B cell (primary cell): ENCODE data around the gene TTC1. TPM values are rescaled to one million over a fixed set of nuclear protein-coding genes. Genes with fewer than 3 reads are reported as not detected.

Source experiments
- ATAC-seq: fragments of 200-7000 bp; cut with Tn5 transposase; one replicate; pipeline ENCODE4 v1.10.0; 2021; ENCODE audit warnings: low read depth, mild to moderate bottlenecking, moderate number of reproducible peaks, moderate library complexity
- CTCF ChIA-PET: fragments of 350-600 bp; sonication (Branson Sonifier 250); formaldehyde crosslinking; loops from one replicate; lab custom pipeline; 2021; ENCODE audit warnings: antibody characterized with exemption, inconsistent platforms; lab: Charles Lee
- POLR2A ChIA-PET: fragments of 350-600 bp; sonication (Branson Sonifier 250); formaldehyde crosslinking; loops from one replicate; lab custom pipeline; 2021; ENCODE audit warnings: antibody characterized with exemption; lab: Charles Lee
- DNase-seq: peaks from one replicate; pipeline ENCODE4 v3.0.0; 2013
- H2AFZ ChIP-seq: 2 replicates; pipeline ENCODE4 v1.6.1; 2012; ENCODE audit warnings: mild to moderate bottlenecking, low read depth, low read length; ENCODE audit not compliant: insufficient read depth, poor library complexity, severe bottlenecking
- H3K27ac ChIP-seq, 2 donors: 1 replicate in 1 of 2; 2 replicates in 1 of 2; pipeline ENCODE4 v1.5.1; 2012 to 2013; ENCODE audit warnings: low read length in 2 of 2, mild to moderate bottlenecking in 2 of 2, moderate library complexity in 1 of 2
- H3K27me3 ChIP-seq, 4 experiments: fragments of 200-600 bp in 1 of 4; sonication (generic) in 1 of 4; replicated peaks in 1 of 4; 1 replicate in 2 of 4; 2 replicates in 2 of 4; pipeline versions ENCODE4 v1.6.1 to v1.7.0; 2013 to 2016; ENCODE audit warnings: low read length in 3 of 4, mild to moderate bottlenecking in 2 of 4, mixed read lengths in 1 of 4, moderate library complexity in 1 of 4; ENCODE audit not compliant: insufficient read depth in 4 of 4, control insufficient read depth in 3 of 4; ENCODE audit errors: control extremely low read depth in 1 of 4
- H3K36me3 ChIP-seq, 2 experiments: replicated peaks in 1 of 2; 1 replicate in 1 of 2; 2 replicates in 1 of 2; pipeline versions ENCODE4 v1.6.1 to v1.7.1; 2013; ENCODE audit warnings: low read length in 1 of 2; ENCODE audit not compliant: insufficient read depth in 2 of 2, control insufficient read depth in 1 of 2; ENCODE audit errors: control extremely low read depth in 1 of 2, extremely low read depth in 1 of 2
- H3K4me1 ChIP-seq, 2 donors: fragments of 200-600 bp in 1 of 2; sonication (generic) in 1 of 2; 1 replicate in 1 of 2; 2 replicates in 1 of 2; pipeline versions ENCODE4 v1.5.1 to v1.6.1; 2013 to 2017; ENCODE audit warnings: low read length in 2 of 2; ENCODE audit not compliant: control insufficient read depth in 2 of 2, insufficient read depth in 2 of 2
- H3K4me2 ChIP-seq: replicated peaks from 2 replicates; pipeline ENCODE3; 2012; ENCODE audit warnings: mild to moderate bottlenecking, low read depth, low read length; ENCODE audit not compliant: poor library complexity, severe bottlenecking
- H3K4me3 ChIP-seq, 5 experiments: fragments of 200-600 bp in 1 of 5; sonication (generic) in 1 of 5; 1 replicate in 3 of 5; 2 replicates in 2 of 5; pipeline versions ENCODE4 v1.5.1 to v1.7.0; 2011 to 2016; ENCODE audit warnings: low read length in 4 of 5, mild to moderate bottlenecking in 4 of 5, low read depth in 2 of 5, control low read depth in 1 of 5, moderate library complexity in 1 of 5; ENCODE audit not compliant: insufficient read depth in 1 of 5; ENCODE audit errors: control extremely low read depth in 1 of 5, extremely low read depth in 1 of 5
- H3K79me2 ChIP-seq: fragments of 200-600 bp; sonication (generic); one replicate; pipeline ENCODE4 v1.6.0; 2016; ENCODE audit warnings: low read length; ENCODE audit not compliant: control insufficient read depth, insufficient read depth
- H3K9ac ChIP-seq: fragments of 200-600 bp; sonication (generic); 2 replicates; pipeline ENCODE4 v1.6.1; 2017; ENCODE audit warnings: mild to moderate bottlenecking, low read length, moderate library complexity
- H3K9me3 ChIP-seq, 3 donors: one replicate each; pipeline versions ENCODE4 v1.6.1 to v1.7.1; 2013; ENCODE audit warnings: low read length in 2 of 3; ENCODE audit not compliant: control insufficient read depth in 2 of 3, insufficient read depth in 1 of 3; ENCODE audit errors: control extremely low read depth in 1 of 3
- H4K20me1 ChIP-seq: 2 replicates; pipeline ENCODE4 v1.6.0; 2012; ENCODE audit warnings: mild to moderate bottlenecking, low read length; ENCODE audit not compliant: insufficient read depth, control insufficient read depth, poor library complexity, severe bottlenecking
- H3K27ac Mint-ChIP-seq: one replicate; pipeline ENCODE4 v1.8.0; 2021; ENCODE audit warnings: mixed read lengths
- H3K27me3 Mint-ChIP-seq: one replicate; pipeline ENCODE4 v1.8.0; 2021; ENCODE audit warnings: mixed read lengths
- H3K4me1 Mint-ChIP-seq: one replicate; pipeline ENCODE4 v1.8.0; 2021; ENCODE audit warnings: mixed read lengths
- H3K4me3 Mint-ChIP-seq: one replicate; pipeline ENCODE4 v1.8.0; 2021; ENCODE audit warnings: mixed read lengths
- H3K9me3 Mint-ChIP-seq: one replicate; pipeline ENCODE4 v1.8.0; 2022; ENCODE audit warnings: mixed read lengths; ENCODE audit not compliant: insufficient read depth
- CTCF ChIP-seq: fragments of 200-600 bp; IDR thresholded peaks from one replicate; pipeline ENCODE4 v1.8.0; 2022; ENCODE audit warnings: antibody characterized with exemption, mild to moderate bottlenecking
- EZH2 ChIP-seq: IDR thresholded peaks from 2 replicates; pipeline ENCODE4 v1.6.1; 2012; ENCODE audit warnings: borderline replicate concordance, low read depth, mild to moderate bottlenecking, moderate library complexity, low read length; ENCODE audit not compliant: insufficient read depth, poor library complexity, severe bottlenecking
- WGBS: methylation state at CpG from one replicate; pipeline ENCODE4 v1.1.5; 2013; ENCODE audit warnings: missing lambda C conversion rate; ENCODE audit not compliant: insufficient coverage; 5-methylcytosine and 5-hydroxymethylcytosine counted together
- intact Hi-C: fragments of 100-400 bp; cut with micrococcal nuclease; formaldehyde crosslinking; loops from one replicate; pipeline ENCODE4 v1.10.0; 2022
- polyA plus RNA-seq: library from polyadenylated mRNA; depleted of rRNA; stranded (reverse); fragments of >200 nt; gene quantifications from 2 replicates; pipeline ENCODE4 v1.2.3, GENCODE V29; 2012
- total RNA-seq, 2 donors: library from RNA; stranded (reverse); fragments of 120-200 nt in 1 of 2; gene quantifications; 1 replicate in 1 of 2; 2 replicates in 1 of 2; pipeline versions ENCODE4 v1.2.3 to v1.2.4, GENCODE V29; 2013 to 2022

Gene TTC1
- total and polyA plus RNA-seq, 2 donors (not counting 1 experiment from before 2014, with no cell fraction given): 12.1 to 40.4 TPM

GRCh38 chr5:160060001-160060400 lies 51.1 kb downstream of the TTC1 start:
- no peak for ATAC-seq
- H3K4me3 Mint-ChIP-seq: no peak overlapping the region
- no peak for DNase-seq
- Histone ChIP-seq H3K9ac (no peak overlapping the region), H3K79me2 (no peaks in the 10 kb centered on the region), H3K4me2 (no peak overlapping the region), H4K20me1 (no peaks in the 10 kb centered on the region), H3K4me3 (no peak overlapping the region), H3K4me1 (no peaks in the 10 kb centered on the region), H2AFZ (no peak overlapping the region), H3K9me3 (no peaks in the 10 kb centered on the region), H3K27me3 (no peaks in the 10 kb centered on the region), H3K36me3 (peaks cover 1 to 65% of the 10 kb centered on the region in 2 experiments), H3K27ac (no peak overlapping the region)
- ChIA-PET POLR2A (no interaction called here), CTCF (no interaction called here)
- intact Hi-C loops: no loop called here
- 98% methylated on average over 4 of the region's 4 CpGs for WGBS
- H3K9me3 Mint-ChIP-seq: no peaks in the 10 kb centered on the region
- no peaks in the 10 kb centered on the region for H3K27me3 Mint-ChIP-seq
- H3K4me1 Mint-ChIP-seq: no peaks in the 10 kb centered on the region
- H3K27ac Mint-ChIP-seq: no peak overlapping the region
- TF ChIP-seq EZH2 (no peak), CTCF (no peak)

GRCh38 chr5:160061770-160062169 lies 52.8 kb downstream of the TTC1 start:
- Histone ChIP-seq H3K9ac (no peak overlapping the region), H3K27me3 (no peaks in the 10 kb centered on the region), H3K4me2 (no peak overlapping the region), H2AFZ (no peak overlapping the region), H3K9me3 (no peaks in the 10 kb centered on the region), H3K4me1 (no peaks in the 10 kb centered on the region), H3K27ac (no peak overlapping the region), H3K79me2 (no peaks in the 10 kb centered on the region), H4K20me1 (no peaks in the 10 kb centered on the region), H3K36me3 (peaks cover 4 to 62% of the 10 kb centered on the region in 2 experiments), H3K4me3 (no peak overlapping the region)
- Mint-ChIP-seq H3K9me3 (no peaks in the 10 kb centered on the region), H3K27ac (no peak overlapping the region), H3K4me1 (no peaks in the 10 kb centered on the region), H3K27me3 (no peaks in the 10 kb centered on the region), H3K4me3 (no peak overlapping the region)
- ATAC-seq (no peak), DNase-seq (no peak)
- POLR2A ChIA-PET: no interaction called here
- CTCF ChIA-PET: no interaction called here
- no peak for TF ChIP-seq EZH2
- TF ChIP-seq CTCF: no peak
- intact Hi-C loops: no loop called here
- 100% methylated on average over 3 of the region's 3 CpGs for WGBS
